ENCODE data around the gene NKX2-1.

Gene NKX2-1

GRCh38 chr14:36496346-36496745, 23.7 kb downstream of the NKX2-1 start:
- Histone ChIP-seq H4K20me1 (ENCODE audit: control insufficient read depth, insufficient read depth, low read depth, low read length) (no peaks in the 10 kb centered on the region), H3K9me2 (replicated peaks; ENCODE audit: control insufficient read depth, low read length) (no peaks in the 10 kb centered on the region), H3K27ac (ENCODE audit: low read depth, low read length) (no peak overlapping the region), H3K36me3 (ENCODE audit: control insufficient read depth, low read length) (no peaks in the 10 kb centered on the region), H3K4me1 (ENCODE audit: control insufficient read depth, low read length) (no peaks in the 10 kb centered on the region), H3K79me2 (ENCODE audit: control insufficient read depth, low read length) (no peaks in the 10 kb centered on the region), H3K27me3 (ENCODE audit: control insufficient read depth, low read length) (peaks cover 7% of the 10 kb centered on the region), H3F3A (ENCODE audit: control insufficient read depth, insufficient read depth) (no peaks in the 10 kb centered on the region), H3K9me3 (ENCODE audit: control insufficient read depth, insufficient read depth, low read length) (no peaks in the 10 kb centered on the region), H3K4me3 (ENCODE audit: low read length) (no peak overlapping the region), H3K4me2 (ENCODE audit: low read length) (no peak overlapping the region)
- TF ChIP-seq EZH2phosphoT487 (IDR thresholded peaks at IDR 0.05; ENCODE audit: borderline replicate concordance, low read length) (no peak), CTCF (IDR thresholded peaks at IDR 0.05; ENCODE audit: low read depth, low read length, poor library complexity, severe bottlenecking) (no peak)

- Histone ChIP-seq H3K9me2 (replicated peaks; ENCODE audit: control insufficient read depth, low read length) (no peaks in the 10 kb centered on the region), H3F3A (ENCODE audit: control insufficient read depth, insufficient read depth) (no peaks in the 10 kb centered on the region), H3K4me2 (ENCODE audit: low read length) (no peak overlapping the region), H3K79me2 (ENCODE audit: control insufficient read depth, low read length) (no peaks in the 10 kb centered on the region), H3K27me3 (ENCODE audit: control insufficient read depth, low read length) (peaks cover 7% of the 10 kb centered on the region), H3K36me3 (ENCODE audit: control insufficient read depth, low read length) (no peaks in the 10 kb centered on the region), H3K9me3 (ENCODE audit: control insufficient read depth, insufficient read depth, low read length) (no peaks in the 10 kb centered on the region), H3K4me3 (ENCODE audit: low read length) (no peak overlapping the region), H4K20me1 (ENCODE audit: control insufficient read depth, insufficient read depth, low read depth, low read length) (no peaks in the 10 kb centered on the region), H3K27ac (ENCODE audit: low read depth, low read length) (no peak overlapping the region), H3K4me1 (ENCODE audit: control insufficient read depth, low read length) (no peaks in the 10 kb centered on the region)
- TF ChIP-seq CTCF (IDR thresholded peaks at IDR 0.05; ENCODE audit: low read depth, low read length, poor library complexity, severe bottlenecking): no peak
- TF ChIP-seq EZH2phosphoT487 (IDR thresholded peaks at IDR 0.05; ENCODE audit: borderline replicate concordance, low read length): no peak
Measured at GRCh38 chr14:36495666-36496065, 24.4 kb downstream of the NKX2-1 start.

- no peaks in the 10 kb centered on the region for H3K79me2 ChIP-seq (ENCODE audit: control insufficient read depth, low read length)
- no peak overlapping the region for H3K27ac ChIP-seq (ENCODE audit: low read depth, low read length)
- no peak overlapping the region for H3K4me2 ChIP-seq (ENCODE audit: low read length)
- H3K27me3 ChIP-seq (ENCODE audit: control insufficient read depth, low read length): peaks cover 7% of the 10 kb centered on the region
- H3K9me2 ChIP-seq (replicated peaks; ENCODE audit: control insufficient read depth, low read length): no peaks in the 10 kb centered on the region
- no peaks in the 10 kb centered on the region for H3K9me3 ChIP-seq (ENCODE audit: control insufficient read depth, insufficient read depth, low read length)
- no peaks in the 10 kb centered on the region for H4K20me1 ChIP-seq (ENCODE audit: control insufficient read depth, insufficient read depth, low read depth, low read length)
- no peak overlapping the region for H3K4me3 ChIP-seq (ENCODE audit: low read length)
- no peaks in the 10 kb centered on the region for H3F3A ChIP-seq (ENCODE audit: control insufficient read depth, insufficient read depth)
- H3K4me1 ChIP-seq (ENCODE audit: control insufficient read depth, low read length): no peaks in the 10 kb centered on the region
- TF ChIP-seq EZH2phosphoT487 (IDR thresholded peaks at IDR 0.05; ENCODE audit: borderline replicate concordance, low read length): no peak
- no peak for TF ChIP-seq CTCF (IDR thresholded peaks at IDR 0.05; ENCODE audit: low read depth, low read length, poor library complexity, severe bottlenecking)
- H3K36me3 ChIP-seq (ENCODE audit: control insufficient read depth, low read length): no peaks in the 10 kb centered on the region
Measured at GRCh38 chr14:36493761-36494160, 26.3 kb downstream of the NKX2-1 start.

GRCh38 chr14:36485773-36486172, 34.3 kb downstream of the NKX2-1 start:
- no peak for TF ChIP-seq EZH2phosphoT487 (IDR thresholded peaks at IDR 0.05; ENCODE audit: borderline replicate concordance, low read length)
- TF ChIP-seq CTCF (IDR thresholded peaks at IDR 0.05; ENCODE audit: low read depth, low read length, poor library complexity, severe bottlenecking): no peak
- H3K4me3 ChIP-seq (ENCODE audit: low read length): no peak overlapping the region
- H3K79me2 ChIP-seq (ENCODE audit: control insufficient read depth, low read length): no peaks in the 10 kb centered on the region
- no peaks in the 10 kb centered on the region for H3K36me3 ChIP-seq (ENCODE audit: control insufficient read depth, low read length)
- no peak overlapping the region for H3K4me2 ChIP-seq (ENCODE audit: low read length)
- no peaks in the 10 kb centered on the region for H3K9me3 ChIP-seq (ENCODE audit: control insufficient read depth, insufficient read depth, low read length)
- H3K9me2 ChIP-seq (replicated peaks; ENCODE audit: control insufficient read depth, low read length): no peaks in the 10 kb centered on the region
- no peaks in the 10 kb centered on the region for H3F3A ChIP-seq (ENCODE audit: control insufficient read depth, insufficient read depth)
- H4K20me1 ChIP-seq (ENCODE audit: control insufficient read depth, insufficient read depth, low read depth, low read length): no peaks in the 10 kb centered on the region
- no peak overlapping the region for H3K27ac ChIP-seq (ENCODE audit: low read depth, low read length)
- H3K4me1 ChIP-seq (ENCODE audit: control insufficient read depth, low read length): no peaks in the 10 kb centered on the region
- H3K27me3 ChIP-seq (ENCODE audit: control insufficient read depth, low read length): no peaks in the 10 kb centered on the region
